Mucosa of stomach (tissue), 1 donor: Measurements from ENCODE around the gene MYEF2.

Source experiments
- H3K27me3 ChIP-seq: one replicate; pipeline ENCODE4 v1.7.0; 2013; ENCODE audit warnings: mild to moderate bottlenecking, low read length; ENCODE audit not compliant: control insufficient read depth, insufficient read depth
- H3K36me3 ChIP-seq: one replicate; pipeline ENCODE4 v1.7.0; 2013; ENCODE audit warnings: low read length; ENCODE audit not compliant: control insufficient read depth, insufficient read depth
- H3K4me1 ChIP-seq: one replicate; pipeline ENCODE4 v1.7.0; 2013; ENCODE audit warnings: mild to moderate bottlenecking, low read length; ENCODE audit not compliant: control insufficient read depth, insufficient read depth
- H3K4me3 ChIP-seq: one replicate; pipeline ENCODE4 v1.7.0; 2013; ENCODE audit warnings: low read length
- H3K9ac ChIP-seq: one replicate; pipeline ENCODE4 v1.7.0; 2013; ENCODE audit warnings: mild to moderate bottlenecking, low read length, moderate library complexity
- H3K9me3 ChIP-seq: one replicate; pipeline ENCODE4 v1.7.0; 2013; ENCODE audit warnings: mild to moderate bottlenecking, low read length, moderate library complexity; ENCODE audit not compliant: control insufficient read depth
- donor health status: Pancreatic carcinoma.

Gene MYEF2

GRCh38 chr15:48132874-48133273 lies 45.2 kb downstream of the MYEF2 start:
- H3K9ac ChIP-seq, result no peak overlapping the region
- no peaks in the 10 kb centered on the region for H3K27me3 ChIP-seq
- H3K36me3 ChIP-seq, result no peaks in the 10 kb centered on the region
- H3K4me1 ChIP-seq, result no peaks in the 10 kb centered on the region
- no peak overlapping the region for H3K4me3 ChIP-seq
- no peaks in the 10 kb centered on the region for H3K9me3 ChIP-seq

DNA sequence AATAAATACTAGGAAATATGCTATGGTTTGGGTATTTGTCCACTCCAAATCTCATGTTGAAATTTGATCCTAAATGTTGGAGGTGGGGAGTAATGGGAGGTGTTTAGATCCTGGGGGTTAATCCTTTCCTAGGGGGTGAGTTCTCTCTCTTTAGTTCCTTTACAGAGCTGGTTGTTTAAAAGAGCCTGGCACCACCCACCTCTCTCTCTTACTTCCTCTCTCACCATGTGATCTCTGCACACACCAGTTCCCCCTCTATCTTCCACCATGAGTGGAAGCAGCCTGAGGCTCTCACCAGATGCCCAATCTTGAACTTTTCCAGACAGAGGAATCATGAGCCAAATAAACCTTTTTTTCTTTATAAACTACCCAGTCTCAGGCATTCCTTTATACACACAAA lies 46.8 kb downstream of the MYEF2 start:
- H3K27me3 ChIP-seq, result peaks cover 2% of the 10 kb centered on the region
- H3K9me3 ChIP-seq, result no peaks in the 10 kb centered on the region
- H3K36me3 ChIP-seq, result no peaks in the 10 kb centered on the region
- H3K4me3 ChIP-seq, result no peak overlapping the region
- H3K4me1 ChIP-seq, result no peaks in the 10 kb centered on the region
- no peak overlapping the region for H3K9ac ChIP-seq

- Histone ChIP-seq H3K4me3 (no peak overlapping the region), H3K4me1 (no peaks in the 10 kb centered on the region), H3K36me3 (no peaks in the 10 kb centered on the region), H3K27me3 (peaks cover 9% of the 10 kb centered on the region), H3K9me3 (no peaks in the 10 kb centered on the region), H3K9ac (no peak overlapping the region)
Observed at GRCh38 chr15:48126667-48127355, 51.3 kb downstream of the MYEF2 start.

- Histone ChIP-seq H3K9me3 (no peaks in the 10 kb centered on the region), H3K9ac (no peak overlapping the region), H3K36me3 (no peaks in the 10 kb centered on the region), H3K4me3 (no peak overlapping the region), H3K4me1 (no peaks in the 10 kb centered on the region), H3K27me3 (peaks cover 9% of the 10 kb centered on the region)
Observed at GRCh38 chr15:48121849-48122248, 56.2 kb downstream of the MYEF2 start.

- Histone ChIP-seq H3K27me3 (peaks cover under 1% of the 10 kb centered on the region), H3K4me3 (no peak within 1 kb of the TSS), H3K9ac (no peak within 1 kb of the TSS), H3K4me1 (no peaks in the 10 kb centered on the region), H3K9me3 (no peaks in the 10 kb centered on the region), H3K36me3 (no peaks in the 10 kb centered on the region)
Observed at GRCh38 chr15:48120745-48121144, 57.4 kb downstream of the MYEF2 start, which contains the start of gene SLC24A5. SLC24A5 (plus strand) TSS chr15:48120990; CDS start chr15:48121045, 55 bp downstream.

DNA sequence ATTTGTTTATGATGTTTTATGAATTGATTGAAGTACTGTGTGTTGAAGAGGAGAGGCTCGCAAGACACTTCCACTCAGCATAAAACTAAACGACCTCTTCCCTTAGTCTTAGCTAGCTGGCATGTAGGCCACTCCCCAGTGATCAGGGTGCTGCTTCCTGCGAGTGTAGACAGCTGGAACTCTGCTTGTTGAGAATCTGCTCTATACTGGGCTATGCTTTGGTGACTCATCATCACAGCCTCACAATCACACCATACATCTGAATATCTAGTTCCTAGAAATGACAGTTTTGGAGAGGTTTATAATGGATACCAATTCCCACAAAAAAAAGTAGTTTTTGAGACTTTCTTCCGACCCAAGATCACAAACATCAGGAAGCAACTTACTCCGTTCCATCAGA lies 58.8 kb downstream of the MYEF2 start:
- H3K9ac ChIP-seq, result no peak overlapping the region
- no peaks in the 10 kb centered on the region for H3K9me3 ChIP-seq
- no peaks in the 10 kb centered on the region for H3K4me1 ChIP-seq
- no peaks in the 10 kb centered on the region for H3K27me3 ChIP-seq
- no peak overlapping the region for H3K4me3 ChIP-seq
- no peaks in the 10 kb centered on the region for H3K36me3 ChIP-seq

GRCh38 chr15:48112242-48112641 lies 65.9 kb downstream of the MYEF2 start:
- Histone ChIP-seq H3K4me3 (no peak overlapping the region), H3K9ac (no peak overlapping the region), H3K27me3 (no peaks in the 10 kb centered on the region), H3K9me3 (no peaks in the 10 kb centered on the region), H3K36me3 (no peaks in the 10 kb centered on the region), H3K4me1 (no peaks in the 10 kb centered on the region)

DNA sequence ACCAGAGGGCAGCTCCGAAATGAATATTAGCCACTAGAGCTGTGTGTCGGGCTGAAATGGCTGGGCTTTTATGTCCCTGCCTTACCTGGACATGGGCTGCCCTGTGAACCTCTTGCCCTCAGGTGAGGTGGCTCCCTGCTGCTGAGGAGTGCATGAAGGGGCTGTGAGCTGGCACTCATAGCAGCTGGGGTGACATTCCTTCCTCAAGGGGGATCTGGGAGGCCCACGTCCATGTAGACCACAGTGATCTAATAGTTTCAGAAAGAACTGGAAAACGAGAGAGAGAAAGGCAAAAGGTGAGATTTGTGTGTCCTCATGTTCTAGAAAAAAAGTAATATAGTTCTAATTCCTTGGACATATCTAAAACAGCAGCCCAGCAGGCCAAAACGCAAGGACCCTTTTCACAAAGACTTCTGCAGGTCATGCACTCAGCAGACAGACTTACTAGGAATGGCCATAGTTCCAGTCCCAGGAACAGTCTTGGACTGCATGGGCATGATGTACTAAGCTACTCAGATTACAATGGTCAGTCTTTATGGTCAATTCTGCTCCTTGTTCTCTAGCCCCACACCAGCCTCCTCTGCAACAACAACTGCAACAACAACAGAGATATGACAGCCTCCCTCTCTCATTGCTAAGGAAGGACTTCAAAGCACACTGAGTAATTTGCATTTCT lies 68.1 kb downstream of the MYEF2 start:
- Histone ChIP-seq H3K36me3 (no peaks in the 10 kb centered on the region), H3K4me1 (no peaks in the 10 kb centered on the region), H3K4me3 (no peak overlapping the region), H3K9me3 (no peaks in the 10 kb centered on the region), H3K27me3 (no peaks in the 10 kb centered on the region), H3K9ac (no peak overlapping the region)

- no peak overlapping the region for H3K9ac ChIP-seq
- H3K9me3 ChIP-seq, result no peaks in the 10 kb centered on the region
- no peaks in the 10 kb centered on the region for H3K27me3 ChIP-seq
- no peaks in the 10 kb centered on the region for H3K36me3 ChIP-seq
- H3K4me3 ChIP-seq, result no peak overlapping the region
- H3K4me1 ChIP-seq, result no peaks in the 10 kb centered on the region
Observed at GRCh38 chr15:48109212-48109611, 68.9 kb downstream of the MYEF2 start.

DNA sequence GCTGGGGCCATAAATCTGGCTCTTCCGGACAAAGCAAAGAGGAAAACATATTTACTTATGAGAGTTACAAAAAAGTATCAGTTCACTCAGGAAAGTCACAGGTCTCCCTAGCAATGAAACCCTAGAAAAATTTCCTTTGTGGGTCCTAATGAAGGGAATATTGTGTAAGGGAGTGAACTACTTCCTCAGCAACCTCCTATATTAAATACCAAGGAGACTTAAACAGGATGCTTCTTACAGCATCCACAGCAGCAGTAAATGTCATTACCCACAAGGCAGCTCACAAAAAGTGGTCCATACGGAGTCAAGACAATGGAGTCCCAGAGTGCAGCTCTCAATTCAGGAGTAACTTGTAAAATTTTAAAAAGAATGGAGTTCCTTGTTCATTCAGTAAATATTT lies 72.2 kb downstream of the MYEF2 start:
- H3K4me1 ChIP-seq, result no peaks in the 10 kb centered on the region
- no peak overlapping the region for H3K9ac ChIP-seq
- no peaks in the 10 kb centered on the region for H3K27me3 ChIP-seq
- no peak overlapping the region for H3K4me3 ChIP-seq
- no peaks in the 10 kb centered on the region for H3K36me3 ChIP-seq
- H3K9me3 ChIP-seq, result no peaks in the 10 kb centered on the region

DNA sequence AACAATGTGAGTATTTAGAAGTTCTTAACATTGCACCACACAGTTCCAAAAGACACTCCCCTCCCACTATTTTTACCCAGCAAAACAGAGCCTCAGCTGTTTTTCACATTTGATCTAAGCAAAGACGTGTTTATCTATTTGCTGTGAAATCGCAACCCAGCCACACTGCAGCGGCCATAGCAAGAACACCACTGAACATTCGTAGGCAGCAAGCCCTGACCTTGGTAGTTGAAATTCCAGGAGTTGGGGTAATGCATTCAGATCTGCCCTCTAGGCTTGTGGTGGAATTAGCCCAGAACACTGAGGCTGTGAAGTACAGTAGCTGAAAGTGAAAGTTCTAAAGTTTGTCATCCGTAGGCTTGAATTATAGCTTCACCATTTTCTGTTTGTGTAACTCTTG lies 74.4 kb downstream of the MYEF2 start:
- Histone ChIP-seq H3K4me3 (no peak overlapping the region), H3K4me1 (no peaks in the 10 kb centered on the region), H3K27me3 (no peaks in the 10 kb centered on the region), H3K9me3 (no peaks in the 10 kb centered on the region), H3K9ac (no peak overlapping the region), H3K36me3 (no peaks in the 10 kb centered on the region)

GRCh38 chr15:48102167-48102566 lies 75.9 kb downstream of the MYEF2 start:
- Histone ChIP-seq H3K36me3 (no peaks in the 10 kb centered on the region), H3K9me3 (no peaks in the 10 kb centered on the region), H3K9ac (no peak overlapping the region), H3K27me3 (no peaks in the 10 kb centered on the region), H3K4me1 (no peaks in the 10 kb centered on the region), H3K4me3 (no peak overlapping the region)
